HT-29 (cell line): ENCODE data around the gene CBX2. TPM values are rescaled to one million over a fixed set of nuclear protein-coding genes. Genes with fewer than 3 reads are reported as not detected.

Source experiments
- total RNA-seq: library from RNA; depleted of rRNA; stranded (reverse); fragments of >200 nt; shearing (Covaris generic); gene quantifications from 2 replicates; pipeline ENCODE4 v1.2.3, GENCODE V29; 2014; rRNA removed

Gene CBX2
- total RNA-seq, 1 experiment from 2014 or later, result 13.4 TPM

Other genes with a start within 250 kb of the CBX2 start
- gene RBFOX3, start 167.1 kb upstream of the CBX2 start, total RNA-seq, result not detected in 2 replicates
- gene ENPP7, start 47.2 kb upstream of the CBX2 start, total RNA-seq, result not detected in 2 replicates
- 14.4 and 14.9 TPM in 2 replicates for gene CBX8, start 18.9 kb downstream of the CBX2 start, total RNA-seq
- 71.4 and 72.0 TPM in 2 replicates for gene CBX4, start 61.3 kb downstream of the CBX2 start, total RNA-seq